Left lobe of liver (tissue), 2 donors: ENCODE results near the gene NR2C2AP. TPM values are rescaled to one million over a fixed set of nuclear protein-coding genes. Genes with fewer than 3 reads are reported as not detected.
"Not testable (repeated sequence)": the region's sequence is repeated elsewhere in the genome, so short reads cannot be mapped to it uniquely, and the experiment has no call there.

ENCODE experiments used
- ATAC-seq: fragments of 200-7000 bp; cut with Tn5 transposase; one replicate; pipeline ENCODE4 v1.9.1; 2020; ENCODE audit warnings: mild to moderate bottlenecking, moderate library complexity
- DNase-seq: peaks from one replicate; pipeline ENCODE4 v3.0.0-alpha.2; 2020; ENCODE audit warnings: low spot score
- total RNA-seq: library from RNA; stranded (reverse); gene quantifications from one replicate; pipeline ENCODE4 v1.2.1, GENCODE V29; 2021
- donor health status: DM: no; HTN: no; CAD: no; lungs with moderate emphysema.
- donor health status: DM: no; HTN: yes; CAD: no.

NR2C2AP gene
- total RNA-seq, 1 donor from 2014 or later: 3.5 TPM

GRCh38 chr19:19185853-19186740, 17.1 kb downstream of the NR2C2AP start:
- DNase-seq (no peak), ATAC-seq (peak; percentile 90)

- ATAC-seq: no peak
- DNase-seq: no peak
These were observed 21.7 kb downstream of the NR2C2AP start for GRCh38 chr19:19181488-19181998.

GRCh38 chr19:19179548-19180441, 23.4 kb downstream of the NR2C2AP start:
- ATAC-seq (no peak), DNase-seq (no peak)

- ATAC-seq (no peak), DNase-seq (no peak)
These were observed 26.3 kb downstream of the NR2C2AP start for GRCh38 chr19:19176950-19177349.

GRCh38 chr19:19173243-19173642, 30.0 kb downstream of the NR2C2AP start:
- not testable (repeated sequence) for ATAC-seq

GRCh38 chr19:19171821-19172532, 31.2 kb downstream of the NR2C2AP start:
- DNase-seq: no peak
- ATAC-seq: peak; percentile 56

More at GRCh38 chr19:19173243-19173642, 30.0 kb downstream of the NR2C2AP start:
- not testable (repeated sequence) for DNase-seq

- no peak for ATAC-seq
- DNase-seq: no peak
These were observed 32.1 kb downstream of the NR2C2AP start for GRCh38 chr19:19170873-19171672.

GRCh38 chr19:19170053-19170872, 33.0 kb downstream of the NR2C2AP start, which contains the start of gene MEF2B:
Gene MEF2B (minus strand): TSS chr19:19170263. CDS start chr19:19150735, 19,528 bp downstream.
- ATAC-seq (peak; percentile 82), DNase-seq (peak; percentile 69)

GRCh38 chr19:19169236-19170052, 33.8 kb downstream of the NR2C2AP start:
- DNase-seq (no peak), ATAC-seq (no peak)

- no peak for DNase-seq
- ATAC-seq: no peak
These were observed 35.6 kb downstream of the NR2C2AP start for GRCh38 chr19:19167612-19168011.

- DNase-seq (no peak), ATAC-seq (no peak)
These were observed 37.8 kb downstream of the NR2C2AP start for GRCh38 chr19:19165396-19165795.

- no peak for ATAC-seq
- no peak for DNase-seq
These were observed 40.7 kb downstream of the NR2C2AP start for GRCh38 chr19:19162495-19162894.

- DNase-seq (no peak), ATAC-seq (no peak)
These were observed 42.7 kb downstream of the NR2C2AP start for GRCh38 chr19:19160461-19161035.

GRCh38 chr19:19159534-19159933, 43.7 kb downstream of the NR2C2AP start:
- no peak for DNase-seq
- ATAC-seq: no peak

- no peak for DNase-seq
These were observed 45.4 kb downstream of the NR2C2AP start for GRCh38 chr19:19157808-19158207.

GRCh38 chr19:19155495-19156219, 47.6 kb downstream of the NR2C2AP start:
- ATAC-seq: no peak
- DNase-seq: no peak

More at GRCh38 chr19:19157808-19158207, 45.4 kb downstream of the NR2C2AP start:
- peak; percentile 73 for ATAC-seq
